ENCODE results near the gene TAF5L.
"Not testable (repeated sequence)": the region's sequence is repeated elsewhere in the genome, so short reads cannot be mapped to it uniquely, and the experiment has no call there.

The TAF5L gene

DNA sequence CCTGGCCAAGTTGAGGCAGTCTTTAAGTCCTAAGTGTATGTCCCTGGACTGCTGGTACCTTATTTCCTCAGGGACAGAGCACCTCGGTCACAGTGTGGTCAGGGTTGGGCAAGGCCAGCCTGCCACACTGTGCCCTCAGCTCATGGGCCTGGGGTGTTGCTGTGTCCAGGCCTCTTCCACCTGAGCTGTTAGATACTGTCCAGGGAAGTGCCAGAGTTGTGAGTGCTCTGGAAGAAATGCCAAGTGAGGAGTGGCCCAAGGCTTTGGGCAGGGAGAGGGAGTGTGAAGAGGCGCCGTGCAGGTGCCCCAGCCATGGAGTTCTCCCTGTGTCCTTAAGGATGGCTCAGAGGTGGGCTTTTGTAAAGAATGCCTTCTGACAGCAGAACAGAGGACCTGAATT is 15.4 kb upstream of the TAF5L start:
- no peak for DNase-seq

DNA sequence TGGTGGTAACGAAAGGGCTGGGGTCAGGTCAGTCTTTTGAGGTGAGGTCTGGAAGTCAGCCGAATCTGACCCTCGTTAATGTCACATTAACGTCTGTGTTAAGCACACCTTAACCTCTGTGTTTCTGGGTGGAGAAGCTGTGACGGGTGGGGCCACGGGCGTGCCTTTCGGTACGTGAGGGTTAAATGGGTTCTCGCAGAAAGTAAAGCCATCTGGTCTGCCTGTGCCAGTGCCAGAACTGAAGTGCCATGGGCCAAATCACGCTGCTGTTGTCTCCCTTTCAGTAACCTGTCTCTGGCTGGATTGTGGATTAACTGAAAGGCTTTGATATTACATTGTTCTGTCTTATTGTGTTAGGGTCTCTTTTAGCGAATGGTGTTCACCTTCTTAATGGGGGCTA is 14.5 kb upstream of the TAF5L start:
- DNase-seq, result no peak

GRCh38 chr1:229637746-229638145 is 11.8 kb upstream of the TAF5L start:
- DNase-seq, result no peak

GRCh38 chr1:229636042-229636441 is 10.1 kb upstream of the TAF5L start:
- DNase-seq, result no peak

DNA sequence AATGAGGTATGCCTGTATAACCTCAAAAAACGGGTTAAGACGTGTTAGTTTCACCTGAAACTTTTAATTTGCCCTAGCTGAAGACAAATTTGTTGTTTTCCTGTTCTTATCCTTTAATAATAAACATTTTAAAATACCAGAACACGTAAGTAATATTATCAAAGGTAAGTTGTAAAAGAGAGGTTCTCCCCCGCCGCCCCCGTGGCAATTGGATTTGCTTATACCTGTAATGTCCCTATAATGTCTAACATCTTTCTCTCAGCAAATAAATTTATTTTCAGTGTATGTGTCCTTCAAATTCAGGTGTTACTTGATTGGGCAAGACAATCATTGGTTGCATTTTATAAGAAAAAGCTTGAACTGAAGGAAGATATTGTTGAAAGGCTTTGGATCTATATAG is 6.0 kb upstream of the TAF5L start:
- DNase-seq, result no peak

DNA sequence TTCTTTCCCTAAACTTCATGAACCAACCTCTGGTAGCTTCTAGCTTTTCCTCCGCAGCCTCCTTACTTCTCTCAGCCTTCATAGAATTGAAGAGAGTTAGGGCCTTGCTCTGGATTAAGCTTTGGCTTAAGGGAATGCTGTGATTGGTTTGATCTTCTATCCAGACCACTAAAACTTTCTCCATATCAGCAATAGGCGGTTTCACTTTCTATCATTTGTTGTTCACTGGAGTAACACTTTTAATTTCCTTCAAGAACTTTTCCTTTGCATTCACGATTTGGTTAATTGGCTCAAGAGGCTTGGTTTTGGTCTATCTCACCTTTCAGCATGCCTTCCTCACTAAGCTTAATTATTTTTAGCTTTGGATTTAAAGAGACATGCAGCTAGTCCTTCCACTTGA is 5.2 kb upstream of the TAF5L start:
- peak; percentile 22 for DNase-seq

DNA sequence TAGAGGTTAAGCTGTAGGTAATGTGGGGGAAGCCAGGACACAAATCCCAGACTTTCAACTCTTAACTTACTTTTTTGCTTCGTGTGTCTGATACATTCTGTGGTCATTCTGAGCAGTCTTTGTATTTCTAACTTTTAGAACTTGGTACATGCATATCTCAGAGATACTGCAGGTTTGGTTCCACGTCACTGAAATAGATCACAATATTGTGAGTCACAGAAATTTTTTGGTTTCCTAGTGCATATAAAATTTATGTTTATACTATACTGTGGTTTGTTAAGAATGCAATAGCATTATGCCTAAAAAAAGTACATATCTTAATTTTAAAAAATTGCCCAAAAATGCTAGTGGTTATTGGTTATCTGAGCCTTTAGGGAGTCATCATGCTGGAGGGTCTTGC is 3.3 kb upstream of the TAF5L start:
- DNase-seq, result no peak

GRCh38 chr1:229627003-229627402 is 1.1 kb upstream of the TAF5L start:
- peak; percentile 18 for DNase-seq

DNA sequence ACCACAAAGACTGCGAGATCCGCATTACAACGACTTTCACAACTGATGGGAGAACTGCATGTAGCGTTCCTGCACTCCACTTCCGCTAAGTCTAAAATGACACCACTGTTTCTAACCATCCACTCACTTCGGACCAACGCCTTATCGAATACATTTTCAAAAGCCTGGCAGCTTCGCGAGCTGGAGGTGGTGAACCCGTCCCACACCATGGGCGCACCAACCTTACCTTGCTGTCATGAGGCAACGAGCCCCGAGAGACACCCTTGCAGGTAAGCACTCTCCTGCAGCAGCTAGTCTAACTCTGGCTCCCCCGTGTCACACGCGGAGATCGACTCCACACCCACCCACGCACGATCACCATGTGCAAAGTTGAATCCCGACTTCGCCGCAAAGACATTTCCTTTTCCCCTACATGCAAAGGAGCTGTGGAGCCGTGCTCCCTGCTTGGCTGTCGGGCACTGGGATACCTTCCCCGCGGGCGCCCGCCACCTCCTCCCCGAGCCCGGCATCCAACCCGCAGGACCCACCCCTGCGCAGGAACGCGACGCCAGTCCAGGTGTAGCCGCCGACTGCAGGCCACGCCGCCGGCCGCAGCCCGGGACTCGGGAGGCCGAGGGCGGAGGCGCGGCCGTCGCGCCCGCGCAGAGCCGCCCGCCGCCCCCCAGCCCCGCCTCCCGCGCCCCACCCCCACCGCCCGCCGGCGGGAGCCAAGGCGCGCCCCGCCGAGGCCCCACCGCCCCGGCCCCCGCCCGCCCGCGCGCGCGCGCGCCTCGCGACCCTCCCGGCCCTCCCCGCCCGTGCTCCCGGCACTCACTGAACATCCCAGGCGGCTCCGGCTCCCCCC is 629 bp downstream of the TAF5L start:
- DNase-seq, result peak; percentile 51

DNA sequence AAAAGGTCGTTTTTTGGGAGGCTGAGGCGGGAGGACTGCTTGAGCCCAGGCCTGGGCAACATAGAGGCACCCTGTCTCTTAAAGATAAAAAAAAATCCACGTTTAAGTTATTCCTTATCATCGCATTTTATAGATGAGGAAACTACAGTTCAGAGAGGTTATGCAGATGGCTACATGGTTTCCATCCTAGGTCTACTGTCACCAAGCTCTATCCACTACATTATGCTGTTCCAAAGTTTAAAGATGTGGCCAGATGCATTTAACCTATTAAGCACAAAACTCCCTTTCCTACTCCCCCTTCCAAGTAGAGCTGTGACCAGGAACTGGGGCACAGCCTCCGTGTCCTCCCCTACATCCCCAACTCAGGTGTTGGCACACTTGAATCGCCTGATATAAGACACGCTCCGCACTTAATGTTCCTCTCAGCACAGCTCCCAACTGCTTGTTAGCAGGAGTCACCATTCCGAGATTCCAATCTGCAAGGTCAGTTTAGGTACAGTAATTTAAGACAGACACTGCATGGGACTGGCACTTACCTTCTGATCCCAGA is 1.3 kb downstream of the TAF5L start:
- no peak for DNase-seq

DNA sequence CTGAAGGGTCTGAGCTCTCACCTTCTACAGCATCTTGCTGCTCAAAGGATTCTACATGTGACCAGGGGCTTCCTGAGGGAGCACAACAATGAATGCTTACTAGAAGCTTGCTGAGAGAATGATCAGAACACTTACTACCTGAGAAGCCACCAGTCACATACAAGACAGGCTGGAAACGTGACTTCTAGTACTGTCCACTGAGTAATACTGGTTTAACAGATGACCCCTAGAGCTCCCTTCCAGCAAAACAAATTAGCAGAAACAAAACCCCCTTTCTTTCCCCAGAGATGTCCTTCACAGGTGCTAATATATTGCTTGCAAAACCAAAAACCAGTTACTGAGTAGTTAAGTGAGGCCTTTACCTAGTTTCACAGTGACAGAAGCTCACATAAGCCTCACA is 2.1 kb downstream of the TAF5L start:
- no peak for DNase-seq

DNA sequence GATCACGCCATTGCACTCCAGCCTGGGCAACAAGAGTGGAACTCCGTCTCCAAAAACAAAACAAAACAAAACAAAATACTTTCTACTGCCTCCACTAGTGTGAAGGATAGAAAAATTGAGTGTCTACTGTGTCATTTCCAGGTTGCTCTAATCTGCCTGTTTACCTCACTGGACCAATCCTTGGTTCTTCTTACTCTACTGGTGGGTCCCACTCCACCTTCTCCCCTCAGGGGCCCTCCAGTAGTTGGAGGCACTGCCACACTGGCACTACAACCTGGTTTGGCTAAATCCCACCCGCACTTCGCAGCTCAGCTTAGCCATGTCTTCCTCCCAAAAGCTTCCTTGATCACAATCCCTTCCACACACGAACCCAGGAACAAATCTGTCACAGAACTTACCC is 2.7 kb downstream of the TAF5L start:
- no peak for DNase-seq

DNA sequence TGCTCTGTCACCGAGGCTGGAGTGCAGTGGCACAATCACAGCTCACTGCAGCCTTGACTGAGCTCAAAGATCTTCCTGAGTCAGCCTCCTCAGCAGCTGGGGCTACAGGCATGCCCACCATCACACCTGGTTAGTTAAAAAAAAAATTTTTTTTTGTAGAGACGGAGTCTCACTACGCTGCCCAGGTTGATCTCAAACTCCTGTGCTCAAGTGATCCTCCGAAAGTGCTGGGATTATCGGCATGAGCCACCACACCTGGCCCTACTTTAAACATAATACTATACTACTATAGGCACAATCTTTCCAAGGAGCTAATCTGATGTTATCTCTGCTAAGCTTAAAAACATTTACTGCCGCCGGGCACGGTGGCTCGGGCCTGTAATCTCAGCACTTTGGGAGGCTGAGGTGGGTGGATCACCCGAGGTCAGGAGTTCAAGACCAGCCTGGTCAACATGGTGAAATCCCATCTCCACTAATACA is 3.2 kb downstream of the TAF5L start:
- DNase-seq, result not testable (repeated sequence)

DNA sequence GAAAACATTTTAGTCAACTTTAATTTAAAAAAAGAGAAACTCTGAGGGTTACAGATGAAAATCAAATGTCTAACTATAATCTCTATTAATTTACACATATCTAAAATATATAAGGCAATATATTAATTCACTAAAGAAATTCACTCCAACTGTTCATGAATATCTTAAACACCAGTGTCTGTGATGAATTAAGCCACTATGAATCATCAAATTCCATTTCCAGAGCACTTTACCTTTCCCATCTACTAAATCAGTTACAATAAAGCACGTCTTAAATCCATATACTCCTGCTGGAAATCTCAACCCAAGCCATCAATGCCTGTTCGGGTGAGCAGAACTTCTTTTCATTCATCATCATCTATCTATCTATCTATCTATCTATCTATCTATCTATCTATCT is 4.3 kb downstream of the TAF5L start:
- DNase-seq, result no peak

- no peak for DNase-seq
Measured at GRCh38 chr1:229620876-229621275, 5.0 kb downstream of the TAF5L start.

GRCh38 chr1:229619614-229620013 is 6.3 kb downstream of the TAF5L start:
- no peak for DNase-seq

DNA sequence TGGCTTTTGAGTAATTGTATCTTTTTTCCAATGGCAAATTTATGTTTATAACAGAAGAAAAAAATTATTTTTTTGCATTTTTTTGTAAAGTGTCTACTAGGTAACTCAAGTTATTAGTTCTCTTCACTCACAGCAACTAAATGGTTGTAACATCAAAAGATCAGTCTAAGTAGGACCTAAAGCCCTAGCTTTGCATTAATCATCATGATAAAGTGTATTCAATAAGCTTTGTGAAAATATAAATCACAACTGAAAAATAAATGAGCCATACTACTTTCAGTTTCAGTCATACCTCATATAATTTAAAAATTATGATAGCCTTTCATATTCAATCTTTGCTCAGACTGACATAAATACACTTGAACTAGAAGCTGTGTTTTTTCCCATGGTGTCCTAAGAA is 6.9 kb downstream of the TAF5L start:
- peak; percentile 3 for DNase-seq

GRCh38 chr1:229617351-229618100 is 8.4 kb downstream of the TAF5L start:
- DNase-seq, result no peak

- DNase-seq, result no peak
Measured at GRCh38 chr1:229614701-229615100, 11.2 kb downstream of the TAF5L start.

- no peak for DNase-seq
Measured at GRCh38 chr1:229613938-229614337, 12.0 kb downstream of the TAF5L start.

DNA sequence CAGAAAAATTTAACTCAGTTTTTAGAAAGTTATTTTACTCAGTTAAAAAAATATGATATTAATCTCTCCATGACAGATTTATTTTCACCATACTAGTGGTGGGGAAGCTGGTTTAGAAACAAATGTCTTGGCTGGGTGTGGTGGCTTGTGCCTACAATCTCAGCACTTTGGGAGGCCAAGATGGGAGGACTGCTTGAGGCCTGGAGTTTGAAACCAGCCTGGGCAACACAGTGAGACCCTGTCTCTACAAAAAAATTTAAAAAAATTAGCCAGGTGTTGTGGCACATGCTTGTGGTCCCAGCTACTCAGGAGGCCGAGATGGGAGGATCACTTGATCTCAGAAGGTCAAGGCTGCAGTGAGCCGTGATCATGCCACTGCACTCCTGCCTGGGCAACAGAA is 17.3 kb downstream of the TAF5L start:
- DNase-seq, result no peak

DNA sequence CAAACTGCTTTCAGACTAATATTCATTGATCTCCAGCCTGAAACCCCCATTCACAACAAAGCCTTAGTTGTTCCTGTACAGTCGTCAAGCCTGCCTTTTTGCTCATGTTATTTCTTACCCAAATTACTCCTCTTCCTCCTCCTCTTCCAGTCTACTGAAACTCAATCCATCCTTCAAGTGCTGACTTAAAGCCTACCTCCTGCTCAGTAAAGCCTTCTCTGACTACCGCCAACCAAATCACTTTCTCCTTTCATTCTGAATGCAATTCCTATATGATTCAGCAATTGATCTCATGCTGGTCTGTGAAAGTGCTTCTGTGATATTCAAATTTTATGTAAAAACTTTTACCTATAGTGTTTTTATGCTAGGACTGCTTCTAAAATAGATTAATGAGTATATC is 18.6 kb downstream of the TAF5L start:
- peak; percentile 34 for DNase-seq

DNA sequence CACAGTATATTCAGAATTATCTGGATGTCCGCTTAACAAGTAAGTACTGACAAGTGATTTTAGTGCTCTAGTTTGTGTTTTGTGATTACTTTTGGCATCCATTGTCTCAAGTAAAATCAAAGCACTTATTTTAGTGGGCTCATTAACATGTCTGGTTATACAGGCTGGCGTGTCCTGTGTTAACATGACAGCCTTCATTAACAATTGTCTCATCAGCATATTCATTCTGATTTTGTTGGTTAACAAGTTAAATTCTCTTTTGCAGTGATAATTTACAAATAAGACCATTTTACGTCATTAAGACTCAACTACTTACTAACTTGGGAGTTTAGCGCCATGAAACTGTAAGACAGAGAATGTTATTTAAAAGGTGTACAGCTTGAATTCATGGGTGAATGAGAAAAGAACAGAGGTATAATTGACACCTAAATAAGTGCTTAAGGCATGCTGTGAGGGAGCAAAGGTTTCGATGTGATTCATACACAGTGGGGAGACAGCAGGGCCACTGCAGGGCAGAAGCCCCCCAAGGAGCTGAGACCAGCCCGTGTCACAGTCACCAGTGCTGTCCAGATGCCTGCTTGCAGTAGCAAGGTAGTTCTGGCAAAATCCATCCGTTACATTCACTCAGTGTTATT is 22.4 kb downstream of the TAF5L start:
- DNase-seq, result no peak

DNA sequence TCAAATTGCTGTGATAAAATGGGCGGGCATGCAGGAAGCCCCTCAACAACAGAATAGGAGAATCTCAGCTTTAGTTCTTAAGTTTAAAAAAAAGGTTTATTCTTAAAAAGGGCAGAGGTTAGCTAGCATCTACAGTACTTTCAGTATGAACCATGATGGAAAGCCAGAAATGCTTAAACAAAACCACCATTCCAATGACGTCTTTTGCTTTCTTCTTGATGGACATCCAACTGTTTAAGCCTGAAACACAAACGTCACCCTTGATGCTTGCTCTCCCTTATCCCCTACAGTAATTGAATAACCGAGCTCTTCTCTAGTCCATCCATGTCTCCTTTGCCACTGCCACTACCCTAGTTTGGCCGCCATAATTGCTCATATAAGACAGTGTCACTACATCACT is 25.7 kb downstream of the TAF5L start:
- DNase-seq, result peak; percentile 5

Data from activated CD4-positive, alpha-beta T cell treated with anti-CD3 and anti-CD28 coated beads, Interleukin-2, Interleukin-6, amounts not matched to agents 100 ng/mL and 50 ng/mL, durations not matched to agents 16 hours and 8 hours (primary cell).